SK-N-SH treated with all-trans-retinoic acid at 6 μM for 48 hours (cell line): ENCODE results near the gene TKT.

ENCODE experiments used
- ATAC-seq: fragments of 200-7000 bp; cut with Tn5 transposase; 3 replicates; pipeline ENCODE4 v1.9.1; 2020; ENCODE audit warnings: mild to moderate bottlenecking, moderate library complexity
- BACH2 ChIP-seq: fragments of 250-450 bp; sonication (Bioruptor Pico); IDR thresholded peaks from 2 replicates; pipeline ENCODE4 v1.9.0; 2021; ENCODE audit warnings: mild to moderate bottlenecking, borderline replicate concordance
- ESRRG ChIP-seq: fragments of 250-450 bp; sonication (Bioruptor Pico); IDR thresholded peaks from 2 replicates; pipeline ENCODE4 v1.6.1; 2021; ENCODE audit warnings: mild to moderate bottlenecking
- GLIS3 ChIP-seq: fragments of 250-450 bp; sonication (Bioruptor Pico); IDR thresholded peaks from 2 replicates; pipeline ENCODE4 v1.5.0; 2020; ENCODE audit warnings: mild to moderate bottlenecking, moderate library complexity
- ISL1 ChIP-seq: fragments of 250-450 bp; sonication (Bioruptor Pico); IDR thresholded peaks from 2 replicates; pipeline ENCODE4 v2.1.2; 2022; ENCODE audit warnings: mild to moderate bottlenecking, moderate library complexity
- OSR1 ChIP-seq: fragments of 250-450 bp; sonication (Bioruptor Pico); IDR thresholded peaks from 2 replicates; pipeline ENCODE4 v1.8.0; 2022; ENCODE audit warnings: moderate library complexity, mild to moderate bottlenecking, inconsistent platforms
- POU6F1 ChIP-seq: fragments of 250-450 bp; sonication (Bioruptor Pico); IDR thresholded peaks from 2 replicates; pipeline ENCODE4 v1.8.0; 2021; ENCODE audit warnings: low read depth, mild to moderate bottlenecking, moderate library complexity, borderline replicate concordance
- PPARA ChIP-seq: fragments of 250-450 bp; sonication (Bioruptor Pico); IDR thresholded peaks from 2 replicates; pipeline ENCODE4 v1.5.0; 2020; ENCODE audit warnings: mild to moderate bottlenecking, borderline replicate concordance
- RARB ChIP-seq: fragments of 250-450 bp; sonication (Bioruptor Pico); IDR thresholded peaks from 2 replicates; pipeline ENCODE4 v1.8.0; 2021; ENCODE audit warnings: mild to moderate bottlenecking, moderate library complexity
- TCF4 ChIP-seq: fragments of 250-450 bp; sonication (Bioruptor Pico); IDR thresholded peaks from 2 replicates; pipeline ENCODE4 v1.8.0; 2021; ENCODE audit warnings: mild to moderate bottlenecking, moderate library complexity, borderline replicate concordance
- TOX ChIP-seq: fragments of 250-450 bp; sonication (Bioruptor Pico); IDR thresholded peaks from 2 replicates; pipeline ENCODE4 v1.8.0; 2021; ENCODE audit warnings: mild to moderate bottlenecking, moderate library complexity, borderline replicate concordance
- ZC3H10 ChIP-seq: fragments of 250-450 bp; sonication (Bioruptor Pico); IDR thresholded peaks from 2 replicates; pipeline ENCODE4 v1.5.1; 2021; ENCODE audit warnings: mild to moderate bottlenecking, moderate library complexity
- ZFP3 ChIP-seq: fragments of 250-450 bp; sonication (Bioruptor Pico); IDR thresholded peaks from 2 replicates; pipeline ENCODE4 v1.5.0; 2020; ENCODE audit warnings: mild to moderate bottlenecking, moderate library complexity
- ZFP30 ChIP-seq: fragments of 450-650 bp; formaldehyde crosslinking; IDR thresholded peaks from 2 replicates; pipeline ENCODE4 v1.5.0; 2022; ENCODE audit warnings: mild to moderate bottlenecking, moderate library complexity
- ZNF565 ChIP-seq: fragments of 450-650 bp; formaldehyde crosslinking; conservative IDR thresholded peaks from 2 replicates; pipeline ENCODE4 v1.5.0; 2020; ENCODE audit warnings: low read depth, mild to moderate bottlenecking, moderate library complexity
- ZNF70 ChIP-seq: fragments of 450-650 bp; formaldehyde crosslinking; IDR thresholded peaks from 2 replicates; pipeline ENCODE4 v1.5.0; 2020; ENCODE audit warnings: mild to moderate bottlenecking, moderate library complexity
- ZNF8 ChIP-seq: fragments of 450-650 bp; formaldehyde crosslinking; IDR thresholded peaks from 2 replicates; pipeline ENCODE4 v1.5.0; 2020; ENCODE audit warnings: mild to moderate bottlenecking, moderate library complexity
- TF ChIP-seq, protein P1 (sequence below): fragments of 250-450 bp; sonication (Bioruptor Pico); IDR thresholded peaks from 2 replicates; pipeline ENCODE4 v1.5.1; 2021; ENCODE audit warnings: mild to moderate bottlenecking, moderate library complexity
- TF ChIP-seq, protein P2 (sequence below): fragments of 250-450 bp; sonication (Bioruptor Pico); IDR thresholded peaks from 2 replicates; pipeline ENCODE4 v1.5.1; 2020; ENCODE audit warnings: low read depth, mild to moderate bottlenecking, moderate library complexity
- TF ChIP-seq, protein P3 (sequence below): fragments of 250-450 bp; sonication (Bioruptor Pico); IDR thresholded peaks from 2 replicates; pipeline ENCODE4 v1.8.0; 2020; ENCODE audit warnings: mild to moderate bottlenecking, moderate library complexity, borderline replicate concordance

Gene TKT

DNA sequence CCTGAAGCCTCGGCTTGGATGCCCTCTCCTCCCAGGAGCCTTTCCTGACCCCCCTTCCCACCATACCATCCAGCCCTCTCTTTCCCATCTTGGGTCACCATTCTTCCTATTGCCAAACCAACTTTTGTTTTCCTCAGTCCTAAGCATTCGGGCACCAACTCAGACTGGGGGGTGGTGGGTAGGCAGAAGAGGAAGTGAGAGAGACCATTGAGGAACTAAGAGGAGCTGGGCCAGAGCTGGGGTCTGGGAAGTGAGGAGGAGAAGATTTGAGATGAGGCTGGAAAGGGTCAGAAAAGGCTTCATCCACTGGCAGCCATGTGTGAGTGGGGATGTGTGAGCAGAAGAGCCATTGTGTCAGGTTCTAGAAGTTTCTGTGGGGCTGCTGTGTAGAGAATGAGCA is 37.7 kb downstream of the TKT start:
- no peak for ATAC-seq
- TF ChIP-seq, protein P1, sequence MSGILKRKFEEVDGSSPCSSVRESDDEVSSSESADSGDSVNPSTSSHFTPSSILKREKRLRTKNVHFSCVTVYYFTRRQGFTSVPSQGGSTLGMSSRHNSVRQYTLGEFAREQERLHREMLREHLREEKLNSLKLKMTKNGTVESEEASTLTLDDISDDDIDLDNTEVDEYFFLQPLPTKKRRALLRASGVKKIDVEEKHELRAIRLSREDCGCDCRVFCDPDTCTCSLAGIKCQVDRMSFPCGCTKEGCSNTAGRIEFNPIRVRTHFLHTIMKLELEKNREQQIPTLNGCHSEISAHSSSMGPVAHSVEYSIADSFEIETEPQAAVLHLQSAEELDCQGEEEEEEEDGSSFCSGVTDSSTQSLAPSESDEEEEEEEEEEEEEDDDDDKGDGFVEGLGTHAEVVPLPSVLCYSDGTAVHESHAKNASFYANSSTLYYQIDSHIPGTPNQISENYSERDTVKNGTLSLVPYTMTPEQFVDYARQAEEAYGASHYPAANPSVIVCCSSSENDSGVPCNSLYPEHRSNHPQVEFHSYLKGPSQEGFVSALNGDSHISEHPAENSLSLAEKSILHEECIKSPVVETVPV (CRISPR knock-in tag): no peak
- TF ChIP-seq PPARA (CRISPR knock-in tag) (no peak), ZC3H10 (CRISPR knock-in tag) (no peak), TCF4 (CRISPR knock-in tag) (no peak), ZFP30 (CRISPR knock-in tag) (no peak), ZNF8 (CRISPR knock-in tag) (no peak), ZNF565 (CRISPR knock-in tag) (no peak), ISL1 (CRISPR knock-in tag) (no peak), OSR1 (CRISPR knock-in tag) (no peak), POU6F1 (CRISPR knock-in tag) (no peak), RARB (CRISPR knock-in tag) (no peak), ZFP3 (no peak), GLIS3 (CRISPR knock-in tag) (no peak), TOX (CRISPR knock-in tag) (no peak)
- TF ChIP-seq, protein P2, sequence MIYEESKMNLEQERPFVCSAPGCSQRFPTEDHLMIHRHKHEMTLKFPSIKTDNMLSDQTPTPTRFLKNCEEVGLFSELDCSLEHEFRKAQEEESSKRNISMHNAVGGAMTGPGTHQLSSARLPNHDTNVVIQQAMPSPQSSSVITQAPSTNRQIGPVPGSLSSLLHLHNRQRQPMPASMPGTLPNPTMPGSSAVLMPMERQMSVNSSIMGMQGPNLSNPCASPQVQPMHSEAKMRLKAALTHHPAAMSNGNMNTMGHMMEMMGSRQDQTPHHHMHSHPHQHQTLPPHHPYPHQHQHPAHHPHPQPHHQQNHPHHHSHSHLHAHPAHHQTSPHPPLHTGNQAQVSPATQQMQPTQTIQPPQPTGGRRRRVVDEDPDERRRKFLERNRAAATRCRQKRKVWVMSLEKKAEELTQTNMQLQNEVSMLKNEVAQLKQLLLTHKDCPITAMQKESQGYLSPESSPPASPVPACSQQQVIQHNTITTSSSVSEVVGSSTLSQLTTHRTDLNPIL (CRISPR knock-in tag): no peak
- TF ChIP-seq, protein P3, sequence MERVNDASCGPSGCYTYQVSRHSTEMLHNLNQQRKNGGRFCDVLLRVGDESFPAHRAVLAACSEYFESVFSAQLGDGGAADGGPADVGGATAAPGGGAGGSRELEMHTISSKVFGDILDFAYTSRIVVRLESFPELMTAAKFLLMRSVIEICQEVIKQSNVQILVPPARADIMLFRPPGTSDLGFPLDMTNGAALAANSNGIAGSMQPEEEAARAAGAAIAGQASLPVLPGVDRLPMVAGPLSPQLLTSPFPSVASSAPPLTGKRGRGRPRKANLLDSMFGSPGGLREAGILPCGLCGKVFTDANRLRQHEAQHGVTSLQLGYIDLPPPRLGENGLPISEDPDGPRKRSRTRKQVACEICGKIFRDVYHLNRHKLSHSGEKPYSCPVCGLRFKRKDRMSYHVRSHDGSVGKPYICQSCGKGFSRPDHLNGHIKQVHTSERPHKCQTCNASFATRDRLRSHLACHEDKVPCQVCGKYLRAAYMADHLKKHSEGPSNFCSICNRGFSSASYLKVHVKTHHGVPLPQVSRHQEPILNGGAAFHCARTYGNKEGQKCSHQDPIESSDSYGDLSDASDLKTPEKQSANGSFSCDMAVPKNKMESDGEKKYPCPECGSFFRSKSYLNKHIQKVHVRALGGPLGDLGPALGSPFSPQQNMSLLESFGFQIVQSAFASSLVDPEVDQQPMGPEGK: no peak

GRCh38 chr3:53217175-53217574 is 38.6 kb downstream of the TKT start:
- ATAC-seq: no peak
- TF ChIP-seq TOX (CRISPR knock-in tag) (no peak), ZFP30 (CRISPR knock-in tag) (no peak), ISL1 (CRISPR knock-in tag) (no peak), ESRRG (CRISPR knock-in tag) (no peak), ZFP3 (no peak), RARB (CRISPR knock-in tag) (no peak), ZNF8 (CRISPR knock-in tag) (no peak), ZNF70 (CRISPR knock-in tag) (no peak), OSR1 (CRISPR knock-in tag) (no peak), BACH2 (CRISPR knock-in tag) (no peak)
- TF ChIP-seq, all 23 proteins: peak for 0

DNA sequence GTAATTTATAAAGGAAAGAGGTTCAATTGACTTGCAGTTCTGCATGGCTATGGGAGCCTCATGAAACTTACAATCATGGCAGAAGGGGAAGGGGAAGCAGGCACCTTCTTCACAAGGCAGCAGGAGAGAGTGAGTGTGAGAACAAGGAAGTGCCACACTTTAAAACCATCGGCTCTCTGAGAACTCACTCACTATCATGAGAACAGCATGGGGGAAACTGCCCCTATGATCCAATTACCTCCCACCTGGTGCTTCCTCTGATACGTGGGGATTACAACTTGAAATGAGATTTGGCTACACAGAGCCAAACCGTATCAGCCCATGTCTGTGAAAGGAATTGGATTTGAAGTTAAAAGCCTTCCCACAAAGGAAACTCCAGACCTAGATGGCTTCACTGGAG is 39.1 kb downstream of the TKT start:
- TF ChIP-seq, protein P3: no peak
- TF ChIP-seq ESRRG (CRISPR knock-in tag) (no peak), ZNF8 (CRISPR knock-in tag) (no peak), TCF4 (CRISPR knock-in tag) (no peak), ZFP30 (CRISPR knock-in tag) (no peak), PPARA (CRISPR knock-in tag) (no peak), POU6F1 (CRISPR knock-in tag) (no peak), ZFP3 (no peak), ZC3H10 (CRISPR knock-in tag) (no peak)
- ATAC-seq: no peak
